ENCODE measurements around the gene GTF2H1.

Gene GTF2H1

GRCh38 chr11:18285841-18286240 is 36.5 kb upstream of the GTF2H1 start:
- peaks cover 7 to 87% of the 10 kb centered on the region in 2 experiments for H3K36me3 ChIP-seq (ENCODE audit: control insufficient read depth in 2 of 2, insufficient read depth in 1 of 2, low read length in 2 of 2)
- no peak overlapping the region for H3K4me3 ChIP-seq (ENCODE audit: low read depth, low read length)
- ChIA-PET CTCF (interaction anchor here (0.6 kb wide), 3 partner anchors 10 to 567 kb away, joined by 4 to 5 read pairs (median 5); no protein-coding TSS in a partner anchor), POLR2A (no interaction called here)
- no peak overlapping the region for H3K27ac ChIP-seq (ENCODE audit: extremely low read depth, low read depth, low read length)
- H3K9me3 ChIP-seq (ENCODE audit: control insufficient read depth, insufficient read depth, low read depth, low read length) = no peaks in the 10 kb centered on the region
- no peaks in the 10 kb centered on the region for H3K4me1 ChIP-seq (ENCODE audit: control insufficient read depth, insufficient read depth, low read length)
- TF ChIP-seq ZNF544 (tag by site-specific recombination; IDR thresholded peaks at IDR 0.05) = no peak
- no peak for TF ChIP-seq ZNF830 (tag by site-specific recombination; IDR thresholded peaks at IDR 0.05; ENCODE audit: low read depth)
- TF ChIP-seq ZNF132 (tag by site-specific recombination; IDR thresholded peaks at IDR 0.05; ENCODE audit: borderline replicate concordance) = no peak
- no peak for TF ChIP-seq MEIS1 (CRISPR knock-in tag; IDR thresholded peaks at IDR 0.05; ENCODE audit: borderline replicate concordance)
- TF ChIP-seq ZNF558 (tag by site-specific recombination; IDR thresholded peaks at IDR 0.05) = no peak
- no peak for TF ChIP-seq ZNF324 (tag by site-specific recombination; IDR thresholded peaks at IDR 0.05)
- no peak for TF ChIP-seq KLF17 (tag by site-specific recombination; IDR thresholded peaks at IDR 0.05)
- no peak for TF ChIP-seq PATZ1 (tag by site-specific recombination; IDR thresholded peaks at IDR 0.05)
- TF ChIP-seq ZNF692 (tag by site-specific recombination; IDR thresholded peaks at IDR 0.05) = no peak
- no peak for TF ChIP-seq ZNF362 (tag by site-specific recombination; IDR thresholded peaks at IDR 0.05)
- TF ChIP-seq SP7 (tag by site-specific recombination; IDR thresholded peaks at IDR 0.05) = no peak

- H3K9me3 ChIP-seq (ENCODE audit: control insufficient read depth, insufficient read depth, low read depth, low read length) = no peaks in the 10 kb centered on the region
- peaks cover 7 to 88% of the 10 kb centered on the region in 2 experiments for H3K36me3 ChIP-seq (ENCODE audit: control insufficient read depth in 2 of 2, insufficient read depth in 1 of 2, low read length in 2 of 2)
Observed at GRCh38 chr11:18288911-18289310, 33.5 kb upstream of the GTF2H1 start.

More at GRCh38 chr11:18288911-18289310, 33.5 kb upstream of the GTF2H1 start:
- CTCF ChIA-PET = no interaction called here
- H3K4me3 ChIP-seq (ENCODE audit: low read depth, low read length) = no peak overlapping the region
- no peaks in the 10 kb centered on the region for H3K4me1 ChIP-seq (ENCODE audit: control insufficient read depth, insufficient read depth, low read length)
- no peak overlapping the region for H3K27ac ChIP-seq (ENCODE audit: extremely low read depth, low read depth, low read length)
- TF ChIP-seq ZNF660 (tag by site-specific recombination; IDR thresholded peaks at IDR 0.05) = no peak
- TF ChIP-seq ZNF791 (tag by site-specific recombination; IDR thresholded peaks at IDR 0.05) = no peak
- TF ChIP-seq ZNF645 (tag by site-specific recombination; IDR thresholded peaks at IDR 0.05) = no peak
- no peak for TF ChIP-seq PATZ1 (tag by site-specific recombination; IDR thresholded peaks at IDR 0.05)
- TF ChIP-seq ZNF792 (tag by site-specific recombination; IDR thresholded peaks at IDR 0.05) = no peak
- no peak for TF ChIP-seq ZNF280D (tag by site-specific recombination; IDR thresholded peaks at IDR 0.05)
- POLR2A ChIA-PET = no interaction called here

Data from HEK293 (cell line).